Lung (tissue), 12 donors: ENCODE results near the gene ZNF304. TPM values are rescaled to one million over a fixed set of nuclear protein-coding genes. Genes with fewer than 3 reads are reported as not detected.

Experiments used
- ATAC-seq: fragments of 200-7000 bp; cut with Tn5 transposase; one replicate; pipeline ENCODE4 v1.9.1; 2020; ENCODE audit warnings: moderate number of reproducible peaks; ENCODE audit not compliant: insufficient read depth, low FRiP score
- DNase-seq, 3 donors: peaks; one replicate each; pipeline ENCODE4 v3.0.0-alpha.2; 2013 to 2017
- H3K27ac ChIP-seq, 2 donors: one replicate each; pipeline ENCODE4 v1.5.1; 2013; ENCODE audit warnings: mild to moderate bottlenecking in 2 of 2, moderate library complexity in 2 of 2, control low read depth in 1 of 2, inconsistent platforms in 1 of 2, low read depth in 1 of 2, low read length in 1 of 2
- H3K27me3 ChIP-seq, 3 donors: one replicate each; pipeline ENCODE4 v1.5.1; 2013; ENCODE audit warnings: low read length in 2 of 3; ENCODE audit not compliant: control insufficient read depth in 3 of 3, insufficient read depth in 3 of 3
- H3K36me3 ChIP-seq, 4 donors: one replicate each; pipeline ENCODE4 v1.5.1; 2013; ENCODE audit warnings: low read length in 4 of 4, mild to moderate bottlenecking in 1 of 4, moderate library complexity in 1 of 4; ENCODE audit not compliant: control insufficient read depth in 4 of 4, insufficient read depth in 4 of 4
- H3K4me1 ChIP-seq, 5 donors: one replicate each; pipeline ENCODE4 v1.5.1; 2013; ENCODE audit warnings: low read length in 5 of 5, mild to moderate bottlenecking in 2 of 5, moderate library complexity in 1 of 5; ENCODE audit not compliant: control insufficient read depth in 5 of 5, insufficient read depth in 5 of 5
- H3K4me3 ChIP-seq: one replicate; pipeline ENCODE4 v1.5.1; 2013; ENCODE audit warnings: mild to moderate bottlenecking, control low read depth, moderate library complexity
- H3K9ac ChIP-seq, 2 donors: one replicate each; pipeline ENCODE4 v1.5.1; 2013; ENCODE audit warnings: low read length in 2 of 2, control low read depth in 1 of 2; ENCODE audit not compliant: insufficient read depth in 1 of 2
- H3K9me3 ChIP-seq, 4 donors: one replicate each; pipeline ENCODE4 v1.5.1; 2013; ENCODE audit warnings: low read length in 3 of 4, mild to moderate bottlenecking in 1 of 4, moderate library complexity in 1 of 4; ENCODE audit not compliant: control insufficient read depth in 4 of 4, insufficient read depth in 3 of 4
- CTCF ChIP-seq: IDR thresholded peaks from 2 replicates; pipeline ENCODE4 v1.5.1; 2012; ENCODE audit warnings: mild to moderate bottlenecking; ENCODE audit errors: control extremely low read depth, extremely low read depth
- WGBS, 2 donors: extraction: QIAGEN DNeasy Blood & Tissue Kit; methylation state at CpG; one replicate each; pipeline ENCODE4 v1.1.7; 2013; 5-methylcytosine and 5-hydroxymethylcytosine counted together
- polyA plus RNA-seq, 2 donors: library from polyadenylated mRNA; stranded (reverse); fragments of 200-250 nt; gene quantifications; one replicate each; pipeline ENCODE4 v1.2.1, GENCODE V29; 2013
- total RNA-seq, 2 donors: library from RNA; depleted of rRNA in 1 of 2; stranded (reverse); fragments of >200 nt in 1 of 2; gene quantifications; one replicate each; pipeline ENCODE4 v1.2.1, GENCODE V29; 2014 to 2021
- donor health status: control.
- donor health status: control.
- donor health status: Bipolar disorder and iron deficiency.
- donor health status: healthy.
- donor health status: DM: yes; HTN: yes; CAD: no.

Gene ZNF304
- total and polyA plus RNA-seq, 4 donors: 2.6 to 13.5 (median 5.8) TPM

DNA sequence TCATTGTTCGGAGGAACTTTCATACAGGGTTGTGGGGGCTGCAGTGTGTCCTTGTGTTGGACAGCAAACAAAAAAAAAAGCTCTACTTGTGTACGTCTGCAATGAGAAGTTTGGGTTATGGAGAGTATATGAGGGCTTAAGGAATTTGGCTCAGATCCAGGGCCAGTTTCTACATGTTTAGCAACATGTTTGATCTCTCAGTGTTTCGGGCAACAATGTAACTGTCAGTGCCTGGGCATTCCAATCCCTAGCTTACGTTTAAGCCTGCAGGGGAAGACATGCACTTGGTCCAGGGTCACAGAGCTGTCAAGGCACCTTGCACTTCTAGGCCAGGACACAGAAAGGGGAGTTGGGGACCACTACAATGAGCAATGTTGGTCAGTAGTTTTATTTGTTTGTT is 16.9 kb upstream of the ZNF304 start:
- Histone ChIP-seq H3K9me3 (peaks cover 0 to 2% (median 0%) of the 10 kb centered on the region in 4 donors), H3K36me3 (peaks cover under 1 to 6% (median 5%) of the 10 kb centered on the region in 4 donors), H3K9ac (no peak overlapping the region), H3K27me3 (no peaks in the 10 kb centered on the region), H3K4me1 (no peaks in the 10 kb centered on the region), H3K4me3 (no peak overlapping the region), H3K27ac (no peak overlapping the region)
- TF ChIP-seq CTCF: no peak
- DNase-seq (peak in 2 of 3 donors; percentile 21 to 42), ATAC-seq (no peak)
- 80 to 85% methylated on average over 4 of the region's 4 CpGs for WGBS, 2 donors

- DNase-seq (peak in 1 of 3 donors; percentile 24), ATAC-seq (no peak)
- Histone ChIP-seq H3K27me3 (peaks cover 0 to 6% (median 0%) of the 10 kb centered on the region in 3 donors), H3K9ac (peak overlapping the region in 1 of 2 donors; percentile 47), H3K36me3 (no peaks in the 10 kb centered on the region), H3K9me3 (peaks cover 0 to 2% (median 0%) of the 10 kb centered on the region in 4 donors), H3K4me3 (no peak overlapping the region), H3K4me1 (peaks cover 0 to 2% (median 0%) of the 10 kb centered on the region in 5 donors), H3K27ac (peak overlapping the region in 1 of 2 donors; percentile 82)
- 53 to 69% methylated on average over 3 of the region's 3 CpGs for WGBS, 2 donors
- TF ChIP-seq CTCF: no peak
These were observed 12.2 kb upstream of the ZNF304 start for GRCh38 chr19:57338877-57339276.

- Histone ChIP-seq H3K27ac (no peak overlapping the region), H3K27me3 (peaks cover 0 to 10% (median 0%) of the 10 kb centered on the region in 3 donors), H3K9me3 (peaks cover 0 to 4% (median 0%) of the 10 kb centered on the region in 4 donors), H3K9ac (no peak overlapping the region), H3K36me3 (no peaks in the 10 kb centered on the region), H3K4me3 (no peak overlapping the region), H3K4me1 (peaks cover 0 to 2% (median 0%) of the 10 kb centered on the region in 5 donors)
- DNase-seq (no peak), ATAC-seq (no peak)
- WGBS, 2 donors: 74 to 83% methylated on average over 6 of the region's 6 CpGs
- no peak for TF ChIP-seq CTCF
These were observed 8.5 kb upstream of the ZNF304 start for GRCh38 chr19:57342582-57342981.

- Histone ChIP-seq H3K9ac (no peak overlapping the region), H3K27ac (no peak overlapping the region), H3K9me3 (peaks cover 0 to 4% (median 0%) of the 10 kb centered on the region in 4 donors), H3K36me3 (peaks cover 0 to 4% (median under 1%) of the 10 kb centered on the region in 4 donors), H3K27me3 (peaks cover 0 to 10% (median 0%) of the 10 kb centered on the region in 3 donors), H3K4me1 (peaks cover 8 to 15% (median 11%) of the 10 kb centered on the region in 5 donors), H3K4me3 (no peak overlapping the region)
- no peak for TF ChIP-seq CTCF
- WGBS, 2 donors: 71 to 76% methylated on average over 3 of the region's 3 CpGs
- no peak for ATAC-seq
- DNase-seq: no peak
These were observed 2.9 kb upstream of the ZNF304 start for GRCh38 chr19:57348136-57348535.
